ENCODE data around the gene ANGPTL8. TPM values are rescaled to one million over a fixed set of nuclear protein-coding genes. Genes with fewer than 3 reads are reported as not detected.

ANGPTL8 gene
- polyA plus RNA-seq, 3 donors from 2014 or later = not detected

DNA sequence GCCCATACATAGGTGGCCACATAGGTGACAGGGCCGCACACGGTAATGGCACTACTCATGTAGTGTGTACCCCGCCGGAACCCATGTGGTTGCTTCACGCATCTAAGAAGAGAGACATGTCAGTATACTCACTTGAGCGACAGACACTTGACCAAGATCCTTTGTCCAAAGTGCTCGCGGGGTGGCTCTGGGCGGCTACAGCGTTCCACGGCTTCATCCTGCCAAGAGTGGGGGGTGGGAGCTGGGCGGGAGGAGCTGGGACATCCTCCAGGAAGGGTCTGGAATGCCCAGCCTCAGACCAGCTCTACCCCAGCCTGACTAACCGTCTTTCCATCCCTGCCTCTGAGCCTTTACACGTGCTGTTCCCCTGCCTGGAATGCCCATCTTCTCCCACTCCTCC lies 8.5 kb downstream of the ANGPTL8 start:
- no peak for DNase-seq
- H3K27me3 Mint-ChIP-seq (ENCODE audit: low read depth in 3 of 3) = peaks cover 2 to 10% (median 3%) of the 10 kb centered on the region in 3 donors
- H3K4me3 Mint-ChIP-seq = no peak overlapping the region
- peaks cover 5 to 7% of the 10 kb centered on the region in 2 donors for H3K4me1 Mint-ChIP-seq
- H3K36me3 Mint-ChIP-seq = no peaks in the 10 kb centered on the region
- H3K9me3 Mint-ChIP-seq = no peaks in the 10 kb centered on the region
- H3K27ac Mint-ChIP-seq = no peak overlapping the region

- DNase-seq = no peak
- H3K36me3 Mint-ChIP-seq = no peaks in the 10 kb centered on the region
- no peak overlapping the region for H3K27ac Mint-ChIP-seq
- H3K4me3 Mint-ChIP-seq = no peak overlapping the region
- peaks cover 0 to 1% of the 10 kb centered on the region in 2 donors for H3K4me1 Mint-ChIP-seq
- peaks cover 2 to 5% (median 3%) of the 10 kb centered on the region in 3 donors for H3K27me3 Mint-ChIP-seq (ENCODE audit: low read depth in 3 of 3)
- no peaks in the 10 kb centered on the region for H3K9me3 Mint-ChIP-seq
Measured at GRCh38 chr19:11248852-11249251, 9.4 kb downstream of the ANGPTL8 start.

DNA sequence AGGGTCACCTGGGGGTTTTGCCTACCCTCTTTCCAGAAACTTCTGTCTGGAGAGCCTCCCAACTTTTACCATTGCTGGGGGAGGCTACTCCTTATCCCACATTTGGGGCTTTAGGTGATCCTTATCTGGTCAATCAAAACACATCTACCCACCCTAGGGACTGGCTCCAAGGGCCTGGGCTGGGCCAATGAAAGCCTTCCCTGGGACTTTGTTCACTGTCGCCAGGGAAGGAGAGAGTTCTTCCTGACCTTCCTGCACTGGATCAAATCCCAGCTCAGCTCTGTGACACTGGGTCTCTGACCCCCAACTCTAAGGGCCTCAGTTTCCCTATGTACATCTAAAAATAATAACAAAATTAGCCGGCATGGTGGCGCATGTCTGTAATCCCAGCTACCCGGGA lies 11.8 kb downstream of the ANGPTL8 start:
- DNase-seq = no peak
- Mint-ChIP-seq H3K36me3 (no peaks in the 10 kb centered on the region), H3K27me3 (ENCODE audit: low read depth in 3 of 3) (peaks cover 2 to 6% (median 3%) of the 10 kb centered on the region in 3 donors), H3K4me3 (no peak overlapping the region), H3K27ac (no peak overlapping the region), H3K4me1 (no peaks in the 10 kb centered on the region), H3K9me3 (no peaks in the 10 kb centered on the region)

DNA sequence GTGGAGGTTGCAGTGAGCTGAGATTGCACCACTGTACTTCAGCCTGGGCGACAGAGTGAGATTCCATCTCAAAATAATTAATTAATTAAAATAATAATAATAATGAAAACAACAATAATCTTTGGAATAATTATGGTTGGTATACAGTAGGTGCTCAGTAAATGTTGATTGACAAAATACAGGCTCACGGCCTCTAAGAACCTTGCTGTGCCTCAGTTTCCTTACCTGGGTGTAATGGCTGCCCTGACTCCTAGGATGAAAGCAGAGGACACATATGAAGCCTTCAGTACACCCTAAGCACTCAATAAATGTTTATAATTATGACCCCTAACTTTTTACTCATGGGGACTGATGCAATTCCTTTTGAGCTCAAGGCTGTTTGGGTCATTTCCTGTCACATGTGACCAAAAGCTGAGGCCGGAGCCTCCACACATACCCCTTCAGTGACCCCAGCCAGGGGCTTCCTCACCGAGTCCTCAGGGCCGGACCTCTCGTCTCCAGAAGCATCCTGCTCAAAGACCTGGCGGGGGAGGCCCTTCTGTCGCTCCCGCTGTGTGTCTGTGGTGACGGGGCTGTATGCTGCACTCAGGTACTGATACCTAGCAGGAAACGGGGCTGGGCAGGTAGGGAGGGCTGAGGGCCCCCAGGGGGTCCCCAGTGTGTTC lies 12.4 kb downstream of the ANGPTL8 start:
- Mint-ChIP-seq H3K9me3 (no peaks in the 10 kb centered on the region), H3K36me3 (no peaks in the 10 kb centered on the region), H3K4me1 (no peaks in the 10 kb centered on the region), H3K27me3 (ENCODE audit: low read depth in 3 of 3) (peaks cover 3% of the 10 kb centered on the region in 3 donors), H3K4me3 (no peak overlapping the region), H3K27ac (no peak overlapping the region)
- DNase-seq = no peak

GRCh38 chr19:11252665-11253355 lies 13.4 kb downstream of the ANGPTL8 start:
- Mint-ChIP-seq H3K36me3 (no peaks in the 10 kb centered on the region), H3K9me3 (no peaks in the 10 kb centered on the region), H3K4me3 (no peak overlapping the region), H3K4me1 (no peaks in the 10 kb centered on the region), H3K27ac (no peak overlapping the region), H3K27me3 (ENCODE audit: low read depth in 3 of 3) (peaks cover 3% of the 10 kb centered on the region in 3 donors)
- no peak for DNase-seq

DNA sequence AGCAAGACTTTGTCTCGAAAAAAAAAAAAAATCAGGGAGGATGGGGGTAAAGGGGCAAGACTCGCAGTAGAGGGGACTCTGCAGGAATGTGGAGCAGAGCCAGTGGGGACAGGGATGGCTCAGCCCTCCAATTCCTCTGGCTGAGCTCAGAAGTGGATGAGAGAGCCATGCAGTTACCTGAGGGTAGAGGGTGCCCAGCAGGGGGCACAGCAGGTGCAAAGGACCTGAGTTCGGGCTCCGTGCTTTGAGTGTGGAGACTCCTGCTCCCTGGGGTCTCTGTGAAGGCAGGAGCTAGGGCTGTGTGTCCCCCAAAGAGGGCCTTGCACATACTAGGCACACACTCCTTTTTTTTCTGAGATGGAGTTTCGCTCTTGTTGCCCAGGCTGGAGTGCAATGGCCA lies 15.2 kb downstream of the ANGPTL8 start:
- H3K9me3 Mint-ChIP-seq = no peaks in the 10 kb centered on the region
- H3K27ac Mint-ChIP-seq = no peak overlapping the region
- no peaks in the 10 kb centered on the region for H3K36me3 Mint-ChIP-seq
- peaks cover 0 to 5% (median 3%) of the 10 kb centered on the region in 3 donors for H3K27me3 Mint-ChIP-seq (ENCODE audit: low read depth in 3 of 3)
- no peaks in the 10 kb centered on the region for H3K4me1 Mint-ChIP-seq
- H3K4me3 Mint-ChIP-seq = no peak overlapping the region
- no peak for DNase-seq

DNA sequence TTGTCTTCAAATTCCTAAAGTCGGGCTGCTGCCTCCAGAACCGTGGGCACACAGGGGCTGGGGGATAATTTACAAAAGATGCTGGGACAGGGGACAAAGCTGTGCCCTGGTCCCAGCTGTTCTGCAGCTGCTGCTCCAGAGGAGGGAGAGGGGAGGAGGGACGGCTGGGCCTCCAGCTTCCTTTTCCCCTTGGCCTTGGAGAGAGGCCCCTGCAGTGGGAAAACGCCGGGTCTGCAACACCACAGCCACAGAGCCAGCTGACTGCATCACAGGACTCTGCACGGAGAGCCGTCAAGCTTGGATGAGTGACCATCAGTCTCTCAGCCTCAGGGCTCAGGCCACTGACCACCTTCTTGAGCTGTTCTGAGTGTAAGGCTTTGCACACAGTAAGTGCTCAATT lies 16.8 kb downstream of the ANGPTL8 start:
- no peak overlapping the region for H3K4me3 Mint-ChIP-seq
- H3K9me3 Mint-ChIP-seq = peaks cover 0 to 3% (median 0%) of the 10 kb centered on the region in 6 donors
- no peak overlapping the region for H3K27ac Mint-ChIP-seq
- H3K27me3 Mint-ChIP-seq (ENCODE audit: low read depth in 3 of 3) = peaks cover 8 to 10% (median 8%) of the 10 kb centered on the region in 3 donors
- H3K4me1 Mint-ChIP-seq = peaks cover 3 to 4% of the 10 kb centered on the region in 2 donors
- DNase-seq = no peak
- no peaks in the 10 kb centered on the region for H3K36me3 Mint-ChIP-seq

DNA sequence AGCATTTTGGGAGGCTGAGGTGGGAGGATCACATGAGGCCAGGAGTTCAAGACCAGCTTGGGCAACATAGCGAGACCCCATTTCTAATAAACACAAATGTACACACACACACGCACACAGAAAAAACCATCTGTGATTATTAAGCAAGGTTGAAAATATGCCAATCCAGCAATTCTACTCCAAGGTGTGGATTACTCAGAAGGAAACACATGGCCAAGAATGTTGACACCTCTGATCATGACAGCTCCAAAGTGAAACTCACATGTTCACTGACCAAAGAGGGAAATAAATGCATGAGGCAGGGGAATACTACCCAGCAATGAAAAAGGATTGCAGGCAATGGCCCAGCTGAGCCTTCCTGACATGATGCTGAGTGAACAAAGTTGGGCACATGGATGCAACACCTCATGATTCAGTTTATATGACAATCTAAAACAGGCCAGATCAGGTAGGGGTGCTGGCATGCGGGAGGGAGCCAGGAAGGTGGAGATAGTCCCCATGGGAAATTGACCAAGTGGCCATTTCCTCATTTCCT lies 18.5 kb downstream of the ANGPTL8 start:
- DNase-seq = no peak
- Mint-ChIP-seq H3K4me3 (no peak overlapping the region), H3K4me1 (peaks cover 4% of the 10 kb centered on the region in 2 donors), H3K36me3 (no peaks in the 10 kb centered on the region), H3K27me3 (ENCODE audit: low read depth in 3 of 3) (peaks cover 7 to 16% (median 10%) of the 10 kb centered on the region in 3 donors), H3K9me3 (peaks cover 0 to 3% (median 0%) of the 10 kb centered on the region in 6 donors), H3K27ac (no peak overlapping the region)

DNA sequence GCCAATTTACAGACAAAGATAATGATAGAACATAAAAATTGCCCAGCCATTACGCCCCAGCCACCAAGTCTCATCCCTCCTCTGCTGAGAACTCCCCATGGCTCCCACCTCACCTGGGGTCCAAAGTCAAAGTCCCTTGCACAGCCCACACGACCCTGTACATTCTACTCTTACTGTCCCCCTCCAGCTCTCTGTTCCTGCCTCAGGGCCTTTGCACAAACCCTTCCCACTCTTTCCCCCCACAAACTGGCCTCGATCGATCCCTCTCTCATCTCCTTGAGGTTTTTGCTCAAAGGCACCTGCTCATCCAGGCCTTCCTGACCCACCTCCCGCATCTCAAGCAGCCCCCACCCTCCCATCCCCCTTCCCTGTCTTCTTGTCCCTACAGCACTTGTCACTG lies 21.6 kb downstream of the ANGPTL8 start:
- H3K4me3 Mint-ChIP-seq = peak overlapping the region; percentile 59 to 84 (median 70)
- peaks cover 0 to 3% (median 0%) of the 10 kb centered on the region in 6 donors for H3K9me3 Mint-ChIP-seq
- DNase-seq = no peak
- peaks cover 15 to 17% (median 16%) of the 10 kb centered on the region in 3 donors for H3K27me3 Mint-ChIP-seq (ENCODE audit: low read depth in 3 of 3)
- peaks cover 4 to 10% of the 10 kb centered on the region in 2 donors for H3K4me1 Mint-ChIP-seq
- no peak overlapping the region for H3K27ac Mint-ChIP-seq
- no peaks in the 10 kb centered on the region for H3K36me3 Mint-ChIP-seq

DNA sequence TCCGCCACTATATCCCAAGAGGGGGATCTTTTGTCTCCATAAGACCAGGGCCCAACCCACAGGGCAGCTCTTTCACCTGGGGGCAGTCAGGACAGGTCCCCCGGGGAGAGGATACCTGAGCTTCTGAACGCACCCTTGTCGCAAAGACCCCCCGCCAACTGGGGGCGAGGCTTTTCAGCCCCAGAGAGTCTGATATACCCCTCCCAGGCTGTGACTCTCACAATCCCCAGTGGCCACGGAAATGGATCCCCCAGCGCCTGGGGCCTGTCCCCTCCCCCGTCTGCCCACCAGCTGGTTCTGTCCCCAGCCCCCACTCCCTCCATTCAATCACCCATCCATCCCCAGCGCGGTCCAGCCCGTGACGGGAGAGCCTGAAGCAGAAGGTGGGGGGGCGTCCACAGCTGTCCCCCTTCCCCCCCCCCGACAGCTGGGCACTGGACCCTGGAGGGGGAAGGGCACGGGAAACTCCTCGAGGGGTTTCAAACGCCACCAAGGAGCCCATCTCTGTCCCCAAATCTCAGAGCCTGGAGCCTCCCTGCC lies 22.1 kb downstream of the ANGPTL8 start:
- DNase-seq = no peak
- peaks cover 4 to 10% of the 10 kb centered on the region in 2 donors for H3K4me1 Mint-ChIP-seq
- H3K27ac Mint-ChIP-seq = no peak overlapping the region
- peaks cover 16 to 20% (median 17%) of the 10 kb centered on the region in 3 donors for H3K27me3 Mint-ChIP-seq (ENCODE audit: low read depth in 3 of 3)
- H3K9me3 Mint-ChIP-seq = peaks cover 0 to 3% (median 0%) of the 10 kb centered on the region in 6 donors
- no peaks in the 10 kb centered on the region for H3K36me3 Mint-ChIP-seq
- peak overlapping the region; percentile 44 to 84 (median 62) for H3K4me3 Mint-ChIP-seq

- Mint-ChIP-seq H3K4me1 (peaks cover 4 to 10% of the 10 kb centered on the region in 2 donors), H3K4me3 (peak within 1 kb of the TSS; percentile 66 to 78 (median 73)), H3K27ac (no peak within 1 kb of the TSS), H3K27me3 (ENCODE audit: low read depth in 3 of 3) (peaks cover 20% of the 10 kb centered on the region in 3 donors), H3K9me3 (peaks cover 0 to 3% (median 0%) of the 10 kb centered on the region in 6 donors), H3K36me3 (no peaks in the 10 kb centered on the region)
- DNase-seq = peak in 1 of 3 donors; percentile 9
Measured at GRCh38 chr19:11261971-11262839, 22.8 kb downstream of the ANGPTL8 start, which contains the start of gene DOCK6. DOCK6 (minus strand) TSS chr19:11262524; CDS start chr19:11262440, 84 bp downstream.

DNA sequence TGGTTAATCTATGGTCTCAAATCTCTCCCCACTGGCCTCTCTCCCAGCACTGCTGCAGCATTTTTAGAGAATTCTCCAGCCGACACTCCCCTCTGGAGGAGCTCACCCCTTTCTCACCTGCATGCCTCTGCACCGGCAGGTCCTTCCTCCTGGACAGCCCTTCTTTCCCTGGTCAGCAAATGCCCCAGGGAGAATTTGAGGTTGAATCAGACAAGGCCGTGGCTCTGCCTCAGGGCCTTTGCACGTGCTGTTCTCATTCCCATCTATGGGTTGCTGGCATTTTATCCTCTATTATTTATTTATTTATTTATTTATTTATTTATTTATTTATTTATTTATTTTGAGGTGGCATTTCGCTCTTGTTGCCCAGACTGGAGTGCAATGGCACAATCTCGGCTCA lies 24.3 kb downstream of the ANGPTL8 start:
- H3K4me3 Mint-ChIP-seq = peak overlapping the region; percentile 47 to 78 (median 60)
- H3K4me1 Mint-ChIP-seq = peaks cover 4 to 10% of the 10 kb centered on the region in 2 donors
- H3K36me3 Mint-ChIP-seq = no peaks in the 10 kb centered on the region
- H3K27me3 Mint-ChIP-seq (ENCODE audit: low read depth in 3 of 3) = peaks cover 24 to 26% (median 25%) of the 10 kb centered on the region in 3 donors
- H3K9me3 Mint-ChIP-seq = peaks cover 0 to 3% (median 0%) of the 10 kb centered on the region in 6 donors
- no peak for DNase-seq
- no peak overlapping the region for H3K27ac Mint-ChIP-seq
